K562 (cell line): ENCODE measurements around the gene RNF11. TPM values are rescaled to one million over a fixed set of nuclear protein-coding genes. Genes with fewer than 3 reads are reported as not detected.

Experiments used
- BRF1 ChIP-seq: IDR thresholded peaks from 3 replicates; pipeline ENCODE4 v1.6.1; 2011; ENCODE audit warnings: borderline replicate concordance, mild to moderate bottlenecking; ENCODE audit not compliant: insufficient read length; ENCODE audit errors: extremely low read depth
- E2F5 ChIP-seq: sonication (generic); formaldehyde crosslinking; IDR thresholded peaks from 2 replicates; pipeline ENCODE4 v1.8.0; 2022; ENCODE audit warnings: mild to moderate bottlenecking, missing genetic modification reagents
- ETV6 ChIP-seq, 3 experiments: fragments of 150-350 bp in 1 of 3; sonication (generic) in 1 of 3; formaldehyde crosslinking in 1 of 3; IDR thresholded peaks; 2 replicates each; pipeline versions ENCODE4 v1.6.1 to v1.8.0; 2014 to 2022; ENCODE audit warnings: borderline replicate concordance in 2 of 3, low read depth in 2 of 3, antibody characterized with exemption in 1 of 3, low read length in 1 of 3, mild to moderate bottlenecking in 1 of 3, missing genetic modification reagents in 1 of 3
- EZH2 ChIP-seq: IDR thresholded peaks from 2 replicates; pipeline ENCODE4 v1.6.1; 2012; ENCODE audit warnings: low read depth, mild to moderate bottlenecking, inconsistent platforms, low read length, borderline replicate concordance
- HDAC6 ChIP-seq: IDR thresholded peaks from 2 replicates; pipeline ENCODE4 v1.6.1; 2012; ENCODE audit warnings: low read depth, mild to moderate bottlenecking, control low read depth, inconsistent platforms, low read length, moderate library complexity
- KDM1A ChIP-seq, 2 experiments: fragments of 450-650 bp; IDR thresholded peaks; 2 replicates each; pipeline ENCODE4 v1.6.1; 2016; ENCODE audit warnings: mild to moderate bottlenecking in 2 of 2
- MTA2 ChIP-seq: fragments of 450-650 bp; IDR thresholded peaks from 2 replicates; pipeline ENCODE4 v1.6.1; 2016; ENCODE audit warnings: low read depth
- PYGO2 ChIP-seq: fragments of 450-650 bp; IDR thresholded peaks from 2 replicates; pipeline ENCODE4 v1.6.1; 2016; ENCODE audit warnings: mild to moderate bottlenecking, missing genetic modification characterization, moderate library complexity, missing compliant biosample characterization
- RBM17 ChIP-seq: fragments of 200-400 bp; formaldehyde crosslinking; IDR thresholded peaks from 2 replicates; pipeline ENCODE4 v1.6.1; 2017; ENCODE audit warnings: low read depth, mild to moderate bottlenecking, low read length, borderline replicate concordance
- RFX5 ChIP-seq: IDR thresholded peaks from 2 replicates; pipeline ENCODE4 v1.6.1; 2011; ENCODE audit warnings: low read depth, mild to moderate bottlenecking, improper control_type of control experiment, low read length
- SAFB2 ChIP-seq: fragments of 200-400 bp; formaldehyde crosslinking; IDR thresholded peaks from 2 replicates; pipeline ENCODE4 v1.6.1; 2018; ENCODE audit warnings: borderline replicate concordance, low read length, low read depth, moderate library complexity; ENCODE audit not compliant: severe bottlenecking
- SMARCA5 ChIP-seq: fragments of 450-650 bp; IDR thresholded peaks from 2 replicates; pipeline ENCODE4 v1.6.1; 2016
- U2AF1 ChIP-seq: fragments of 200-400 bp; formaldehyde crosslinking; optimal IDR thresholded peaks from 2 replicates; pipeline ENCODE3; 2017; ENCODE audit warnings: mild to moderate bottlenecking, low read depth, low read length, moderate library complexity
- ZNF436 ChIP-seq: fragments of 250-450, 450-650 bp; sonication (Bioruptor Pico); formaldehyde crosslinking; IDR thresholded peaks from 2 replicates; pipeline ENCODE4 v1.7.0; 2020; ENCODE audit warnings: mild to moderate bottlenecking
- polyA plus RNA-seq, 8 experiments: library from polyadenylated mRNA; depleted of rRNA in 4 of 8; stranded (reverse) in 5 of 8; unstranded in 3 of 8; fragments of >200 nt; fragmentation: Nextera tagmentation in 2 of 8; fragmentation: Illumina TruSeq in 1 of 8; extraction: Ambion mirVana in 2 of 8; extraction: Trizol in 1 of 8; gene quantifications; 2 replicates each; pipeline versions ENCODE4 v1.2.1 to v1.2.3, GENCODE V29; 2011 to 2014; ENCODE audit warnings: inconsistent platforms in 1 of 8, missing spikeins in 1 of 8
- total RNA-seq, 7 experiments: library from RNA; depleted of rRNA in 6 of 7; stranded (reverse); fragments of >200 nt in 6 of 7; fragmentation: Illumina TruSeq in 2 of 7; extraction: Trizol in 2 of 7; gene quantifications; 2 replicates each; pipeline versions ENCODE4 v1.2.1 to v1.2.3, GENCODE V29; 2011 to 2021; ENCODE audit warnings: low replicate concordance in 1 of 7

RNF11 gene
- total and polyA plus RNA-seq, 9 of the 15 experiments (the other 6 are each of a cell fraction or from before 2014, with no cell fraction given): 5.7 to 34.3 (median 23.1) TPM

- no peak for TF ChIP-seq RBM17
- no peak for TF ChIP-seq MTA2
- TF ChIP-seq SMARCA5: peak; percentile 42; the same call in 1 of the 2 replicates
- no peak for TF ChIP-seq U2AF1
- no peak for TF ChIP-seq HDAC6
- TF ChIP-seq PYGO2: no peak
- TF ChIP-seq E2F5 (CRISPR knock-in tag): no peak
- TF ChIP-seq EZH2: no peak
- TF ChIP-seq RFX5: no peak
- TF ChIP-seq ETV6 (IDR thresholded peaks at IDR 0.05; ENCODE audit: borderline replicate concordance in 1 of 2, low read depth in 2 of 2, low read length in 1 of 2): no peak
- no peak for TF ChIP-seq ETV6 (CRISPR knock-in tag; IDR thresholded peaks at IDR 0.05; ENCODE audit: borderline replicate concordance)
- TF ChIP-seq SAFB2: no peak
- no peak for TF ChIP-seq BRF1
- peak; percentile 81; the same call in 1 of the 2 replicates for TF ChIP-seq ZNF436
- TF ChIP-seq KDM1A (IDR thresholded peaks at IDR 0.05): 0 out of 4 replicates have a peak, but pooled peaks of 1 of the 2 experiments have one; percentile 13
Observed at GRCh38 chr1:51304360-51304759, 68.3 kb downstream of the RNF11 start (continued).
